Mesendoderm (in vitro differentiated cells): Measurements from ENCODE around the gene GRM8.
A peak's percentile ranks its signal among the peaks of the same experiment; 100 is the strongest.

Source experiments
- DNase-seq: peaks from one replicate; pipeline ENCODE4 v3.0.0; 2013
- H2AK5ac ChIP-seq: 2 replicates; pipeline ENCODE4 v1.6.1; 2013; ENCODE audit warnings: low read length, inconsistent platforms
- H2BK120ac ChIP-seq: 2 replicates; pipeline ENCODE4 v1.6.1; 2013; ENCODE audit warnings: low read depth, mild to moderate bottlenecking, low read length, moderate library complexity, mixed read lengths
- H2BK15ac ChIP-seq: replicated peaks from 2 replicates; pipeline ENCODE4 v1.6.1; 2013; ENCODE audit warnings: low read depth, mild to moderate bottlenecking, moderate library complexity
- H2BK5ac ChIP-seq: 2 replicates; pipeline ENCODE4 v1.6.1; 2013; ENCODE audit warnings: low read length, inconsistent platforms
- H3K18ac ChIP-seq: 2 replicates; pipeline ENCODE4 v1.6.1; 2013; ENCODE audit warnings: mild to moderate bottlenecking, low read length, mixed read lengths
- H3K23ac ChIP-seq: one replicate; pipeline ENCODE4 v1.6.1; 2013; ENCODE audit warnings: low read length
- H3K27ac ChIP-seq: 2 replicates; pipeline ENCODE4 v1.5.1; 2013; ENCODE audit warnings: low read depth, mild to moderate bottlenecking, inconsistent platforms, low read length, moderate library complexity
- H3K27me3 ChIP-seq: 2 replicates; pipeline ENCODE4 v1.6.1; 2013; ENCODE audit warnings: low read length, control low read depth, mild to moderate bottlenecking, inconsistent platforms; ENCODE audit not compliant: insufficient read depth, poor library complexity
- H3K36me3 ChIP-seq: 2 replicates; pipeline ENCODE4 v1.6.1; 2013; ENCODE audit warnings: low read length, inconsistent platforms; ENCODE audit not compliant: control insufficient read depth, insufficient read depth
- H3K4ac ChIP-seq: one replicate; pipeline ENCODE4 v1.6.1; 2013; ENCODE audit warnings: low read depth, mild to moderate bottlenecking, low read length, moderate library complexity
- H3K4me1 ChIP-seq: 2 replicates; pipeline ENCODE4 v1.6.1; 2013; ENCODE audit warnings: low read depth, low read length, inconsistent platforms; ENCODE audit not compliant: control insufficient read depth
- H3K4me2 ChIP-seq: 2 replicates; pipeline ENCODE4 v1.6.1; 2013; ENCODE audit warnings: low read length
- H3K4me3 ChIP-seq: 2 replicates; pipeline ENCODE4 v1.5.1; 2013; ENCODE audit warnings: mild to moderate bottlenecking, low read length
- H3K56ac ChIP-seq: one replicate; pipeline ENCODE4 v1.6.1; 2013; ENCODE audit warnings: low read length
- H3K79me1 ChIP-seq: 2 replicates; pipeline ENCODE4 v1.6.1; 2013; ENCODE audit warnings: low read length, inconsistent platforms
- H3K79me2 ChIP-seq: 2 replicates; pipeline ENCODE4 v1.6.1; 2013; ENCODE audit warnings: mild to moderate bottlenecking, low read length; ENCODE audit not compliant: control insufficient read depth, insufficient read depth
- H3K9ac ChIP-seq: 2 replicates; pipeline ENCODE4 v1.6.1; 2013; ENCODE audit warnings: low read length, inconsistent platforms
- H4K5ac ChIP-seq: one replicate; pipeline ENCODE4 v1.6.1; 2013; ENCODE audit warnings: low read length
- H4K8ac ChIP-seq: one replicate; pipeline ENCODE4 v1.6.1; 2013; ENCODE audit warnings: low read depth, mild to moderate bottlenecking, control low read depth, low read length, moderate library complexity
- WGBS: extraction: QIAGEN DNeasy Blood & Tissue Kit; methylation state at CpG from one replicate; pipeline ENCODE4 v1.1.7; 2013; ENCODE audit warnings: low lambda C conversion rate, missing lambda C conversion rate; ENCODE audit not compliant: insufficient coverage; ENCODE audit errors: extremely low coverage; 5-methylcytosine and 5-hydroxymethylcytosine counted together

Gene GRM8

DNA sequence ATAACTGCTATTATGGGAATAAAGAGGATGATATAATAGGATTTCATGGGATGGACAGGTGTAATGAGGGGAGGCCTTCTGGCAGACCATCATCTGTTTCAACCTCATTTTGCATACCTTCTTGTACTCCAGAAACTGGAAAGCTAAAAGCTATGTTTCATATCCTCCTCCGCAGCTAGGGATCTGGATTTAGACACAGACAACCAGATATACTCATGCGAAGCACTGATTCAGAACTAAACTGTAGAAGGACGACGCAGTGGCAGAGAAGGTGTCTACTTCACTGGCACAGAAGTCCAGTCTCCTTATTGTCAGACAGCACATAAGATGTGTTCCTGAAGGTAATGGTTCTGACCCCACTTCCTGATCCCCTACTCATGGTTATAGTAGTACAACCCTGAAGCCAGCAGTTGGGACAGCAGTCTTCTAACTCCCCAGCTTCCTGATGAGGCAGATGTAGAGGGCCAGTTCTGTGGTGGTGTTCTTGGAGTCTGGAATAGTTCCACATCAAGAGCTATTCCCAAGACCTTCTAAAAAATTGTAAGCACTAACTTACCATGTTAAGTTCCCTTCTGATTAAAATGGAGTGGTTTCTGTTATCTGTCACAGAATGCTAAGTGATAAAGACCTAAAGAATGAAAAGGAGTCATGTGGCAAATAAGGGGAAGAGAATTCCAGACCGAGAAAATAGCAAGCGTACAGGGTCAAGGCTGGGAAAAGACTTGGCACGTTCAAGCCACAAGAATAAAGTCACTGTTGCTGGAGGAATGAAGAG lies 550.3 kb downstream of the GRM8 start:
- no CpG with 5 or more reads among the region's 7 CpGs for WGBS
- Histone ChIP-seq H3K4me2 (no peak overlapping the region), H3K4me3 (no peak overlapping the region), H3K27ac (peak overlapping the region; percentile 17), H3K4ac (no peak overlapping the region), H2BK120ac (no peak overlapping the region), H3K18ac (no peak overlapping the region), H3K23ac (peak overlapping the region; percentile 45), H2BK15ac (peak overlapping the region; percentile 41), H2BK5ac (no peak overlapping the region), H4K5ac (no peak overlapping the region), H3K79me1 (no peaks in the 10 kb centered on the region), H4K8ac (no peak overlapping the region), H3K27me3 (no peaks in the 10 kb centered on the region), H3K4me1 (peaks cover 3% of the 10 kb centered on the region), H2AK5ac (no peak overlapping the region), H3K79me2 (no peaks in the 10 kb centered on the region), H3K56ac (no peak overlapping the region), H3K9ac (no peak overlapping the region), H3K36me3 (no peaks in the 10 kb centered on the region)
- no peak for DNase-seq

- H2AK5ac ChIP-seq: no peak overlapping the region
- H3K4me2 ChIP-seq: no peak overlapping the region
- H2BK15ac ChIP-seq: no peak overlapping the region
- H3K56ac ChIP-seq: no peak overlapping the region
- H4K8ac ChIP-seq: no peak overlapping the region
- no peak overlapping the region for H3K18ac ChIP-seq
- H3K4ac ChIP-seq: no peak overlapping the region
- H4K5ac ChIP-seq: no peak overlapping the region
- H3K4me3 ChIP-seq: no peak overlapping the region
- H3K27me3 ChIP-seq: no peaks in the 10 kb centered on the region
- peak; percentile 93 for DNase-seq
- peaks cover 3% of the 10 kb centered on the region for H3K4me1 ChIP-seq
- H2BK5ac ChIP-seq: no peak overlapping the region
- no peak overlapping the region for H3K9ac ChIP-seq
- H3K27ac ChIP-seq: no peak overlapping the region
- no CpG with 5 or more reads among the region's 5 CpGs for WGBS
- H3K23ac ChIP-seq: no peak overlapping the region
- no peaks in the 10 kb centered on the region for H3K79me1 ChIP-seq
- H2BK120ac ChIP-seq: no peak overlapping the region
- no peaks in the 10 kb centered on the region for H3K79me2 ChIP-seq
- H3K36me3 ChIP-seq: no peaks in the 10 kb centered on the region
Measured at GRCh38 chr7:126700807-126701604, 551.7 kb downstream of the GRM8 start.

DNA sequence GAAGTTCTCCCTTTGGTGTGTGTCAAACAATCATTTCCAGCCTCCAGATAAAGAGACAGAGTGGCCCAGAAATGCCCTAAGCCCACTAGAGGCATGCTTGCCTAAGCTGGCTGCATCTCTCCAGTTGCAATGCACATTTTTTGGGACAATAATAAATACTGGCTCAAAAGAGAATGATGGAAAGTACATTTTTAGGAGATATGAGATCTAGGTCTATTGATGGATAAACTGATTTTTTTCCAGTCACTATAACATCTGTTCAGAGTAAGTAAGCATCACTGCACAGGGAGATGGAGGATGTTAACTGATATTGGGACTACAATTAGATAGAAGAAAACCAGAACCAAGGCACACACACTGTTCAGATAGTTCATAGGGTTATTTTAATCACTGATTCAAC lies 553.0 kb downstream of the GRM8 start:
- no peak overlapping the region for H3K4me2 ChIP-seq
- H2BK120ac ChIP-seq: no peak overlapping the region
- no peak overlapping the region for H2AK5ac ChIP-seq
- no peak overlapping the region for H3K18ac ChIP-seq
- H4K8ac ChIP-seq: no peak overlapping the region
- DNase-seq: no peak
- peak overlapping the region; percentile 74 for H2BK15ac ChIP-seq
- no peaks in the 10 kb centered on the region for H3K79me2 ChIP-seq
- H3K4me3 ChIP-seq: no peak overlapping the region
- H3K36me3 ChIP-seq: no peaks in the 10 kb centered on the region
- H3K4me1 ChIP-seq: peaks cover 3% of the 10 kb centered on the region
- H3K27me3 ChIP-seq: no peaks in the 10 kb centered on the region
- H2BK5ac ChIP-seq: no peak overlapping the region
- no peak overlapping the region for H3K56ac ChIP-seq
- H3K79me1 ChIP-seq: no peaks in the 10 kb centered on the region
- no peak overlapping the region for H4K5ac ChIP-seq
- H3K4ac ChIP-seq: no peak overlapping the region
- no peak overlapping the region for H3K23ac ChIP-seq
- no peak overlapping the region for H3K9ac ChIP-seq
- H3K27ac ChIP-seq: no peak overlapping the region

DNA sequence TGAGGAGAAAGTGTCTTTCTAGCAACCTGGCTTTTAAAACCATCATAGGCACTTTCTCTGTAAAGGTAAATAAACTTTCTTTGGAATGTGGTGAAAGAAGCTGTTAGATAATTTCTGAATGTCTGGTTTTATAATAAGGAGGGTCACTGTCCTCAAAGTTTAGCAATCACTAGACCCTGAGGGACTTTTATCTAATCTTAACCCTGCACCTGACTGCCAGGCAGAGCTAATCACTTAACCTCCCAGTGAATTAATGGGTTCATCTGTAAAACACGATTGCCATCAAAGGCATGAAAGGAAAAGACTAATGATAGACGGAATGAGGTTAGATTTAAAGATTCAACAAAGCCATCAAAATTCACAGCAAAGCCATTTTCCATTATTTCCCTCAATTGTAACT lies 553.8 kb downstream of the GRM8 start:
- no peak overlapping the region for H3K27ac ChIP-seq
- H3K79me2 ChIP-seq: no peaks in the 10 kb centered on the region
- H3K79me1 ChIP-seq: no peaks in the 10 kb centered on the region
- H3K23ac ChIP-seq: no peak overlapping the region
- H3K56ac ChIP-seq: no peak overlapping the region
- no peak overlapping the region for H3K4me2 ChIP-seq
- H2AK5ac ChIP-seq: no peak overlapping the region
- DNase-seq: no peak
- H3K18ac ChIP-seq: no peak overlapping the region
- no peak overlapping the region for H2BK15ac ChIP-seq
- H3K36me3 ChIP-seq: no peaks in the 10 kb centered on the region
- no peak overlapping the region for H2BK5ac ChIP-seq
- no peak overlapping the region for H3K9ac ChIP-seq
- no CpG with 5 or more reads among the region's 2 CpGs for WGBS
- no peak overlapping the region for H3K4me3 ChIP-seq
- H3K4ac ChIP-seq: no peak overlapping the region
- no peak overlapping the region for H2BK120ac ChIP-seq
- H4K5ac ChIP-seq: no peak overlapping the region
- peaks cover 3% of the 10 kb centered on the region for H3K4me1 ChIP-seq
- H3K27me3 ChIP-seq: no peaks in the 10 kb centered on the region
- H4K8ac ChIP-seq: no peak overlapping the region

DNA sequence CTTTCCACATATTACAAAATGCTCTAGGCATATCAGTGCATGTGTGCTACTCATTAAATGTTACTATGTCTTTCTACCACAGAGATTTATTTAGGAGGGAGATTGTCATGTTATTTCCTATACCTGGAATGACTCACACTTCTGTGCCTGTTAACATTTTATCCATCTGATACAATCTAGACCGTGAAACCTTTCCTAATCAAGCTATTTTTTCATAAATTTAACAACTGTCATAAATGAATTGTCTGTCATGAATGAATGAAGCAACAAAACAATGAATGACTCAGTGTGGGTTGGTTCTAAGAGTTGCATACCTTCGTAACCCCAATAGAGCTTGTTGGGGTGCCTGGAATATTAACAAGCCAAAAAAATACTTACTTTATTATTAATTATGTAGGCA lies 554.3 kb downstream of the GRM8 start:
- WGBS: no CpG with 5 or more reads among the region's 2 CpGs
- H3K9ac ChIP-seq: no peak overlapping the region
- H3K27me3 ChIP-seq: no peaks in the 10 kb centered on the region
- H3K36me3 ChIP-seq: no peaks in the 10 kb centered on the region
- no peak overlapping the region for H3K4me3 ChIP-seq
- no peak overlapping the region for H3K56ac ChIP-seq
- peaks cover 3% of the 10 kb centered on the region for H3K4me1 ChIP-seq
- no peak overlapping the region for H3K23ac ChIP-seq
- H4K8ac ChIP-seq: no peak overlapping the region
- H3K18ac ChIP-seq: no peak overlapping the region
- H4K5ac ChIP-seq: no peak overlapping the region
- H2AK5ac ChIP-seq: no peak overlapping the region
- no peaks in the 10 kb centered on the region for H3K79me1 ChIP-seq
- no peak overlapping the region for H2BK120ac ChIP-seq
- H3K79me2 ChIP-seq: no peaks in the 10 kb centered on the region
- H2BK5ac ChIP-seq: no peak overlapping the region
- H3K4ac ChIP-seq: no peak overlapping the region
- DNase-seq: no peak
- no peak overlapping the region for H2BK15ac ChIP-seq
- H3K4me2 ChIP-seq: no peak overlapping the region
- H3K27ac ChIP-seq: no peak overlapping the region
